ENCODE measurements around the gene ZNF343.

GRCh38 chr20:2483504-2483903, 25.2 kb downstream of the ZNF343 start:
- TF ChIP-seq EZH2 (IDR thresholded peaks at IDR 0.05; ENCODE audit: borderline replicate concordance) (no peak), CTCF (IDR thresholded peaks at IDR 0.05; ENCODE audit: poor library complexity) (no peak)

Data from hepatocyte (in vitro differentiated cells).